GM23248 (cell line): ENCODE measurements around the gene SLC25A53. TPM values are rescaled to one million over a fixed set of nuclear protein-coding genes. Genes with fewer than 3 reads are reported as not detected.
A peak's percentile ranks its signal among the peaks of the same experiment; 100 is the strongest.

Source experiments
- DNase-seq: peaks from one replicate; pipeline ENCODE4 v3.0.0-alpha.2; 2015
- H2AFZ ChIP-seq: fragments of 200-600 bp; sonication (generic); 2 replicates; pipeline ENCODE4 v1.6.1; 2016; ENCODE audit warnings: antibody characterized with exemption
- H3F3A ChIP-seq: fragments of 200-600 bp; sonication (generic); 2 replicates; pipeline ENCODE4 v1.6.1; 2016; ENCODE audit warnings: mild to moderate bottlenecking, antibody characterized with exemption, mixed run types; ENCODE audit not compliant: insufficient read depth
- H3K27ac ChIP-seq: fragments of 200-600 bp; sonication (generic); 2 replicates; pipeline ENCODE4 v1.5.1; 2016; ENCODE audit warnings: mild to moderate bottlenecking
- H3K27me3 ChIP-seq: fragments of 200-600 bp; sonication (generic); replicated peaks from 2 replicates; pipeline ENCODE4 v1.6.1; 2016; ENCODE audit warnings: mild to moderate bottlenecking; ENCODE audit not compliant: insufficient read depth
- H3K36me3 ChIP-seq: fragments of 200-600 bp; sonication (generic); 2 replicates; pipeline ENCODE4 v1.6.1; 2016; ENCODE audit warnings: low read depth, mild to moderate bottlenecking
- H3K4me1 ChIP-seq: fragments of 200-600 bp; sonication (generic); 2 replicates; pipeline ENCODE4 v1.6.1; 2016; ENCODE audit warnings: mild to moderate bottlenecking; ENCODE audit not compliant: insufficient read depth
- H3K4me2 ChIP-seq: fragments of 200-600 bp; sonication (generic); one replicate; pipeline ENCODE4 v1.6.1; 2016; ENCODE audit warnings: mild to moderate bottlenecking; ENCODE audit not compliant: unreplicated experiment
- H3K4me3 ChIP-seq: fragments of 200-600 bp; sonication (generic); 2 replicates; pipeline ENCODE4 v1.5.1; 2016; ENCODE audit warnings: mild to moderate bottlenecking
- H3K79me2 ChIP-seq: fragments of 200-600 bp; sonication (generic); 2 replicates; pipeline ENCODE4 v1.6.1; 2016; ENCODE audit warnings: mild to moderate bottlenecking; ENCODE audit not compliant: insufficient read depth
- H3K9ac ChIP-seq: fragments of 200-600 bp; sonication (generic); 2 replicates; pipeline ENCODE4 v1.6.1; 2016; ENCODE audit warnings: mild to moderate bottlenecking
- H3K9me2 ChIP-seq: fragments of 200-600 bp; sonication (generic); 2 replicates; pipeline ENCODE4 v1.6.1; 2016; ENCODE audit warnings: mixed run types, mild to moderate bottlenecking, moderate library complexity; ENCODE audit not compliant: insufficient read depth
- H3K9me3 ChIP-seq: fragments of 200-600 bp; sonication (generic); one replicate; pipeline ENCODE4 v1.6.1; 2017; ENCODE audit warnings: low read depth
- H4K20me1 ChIP-seq: fragments of 200-600 bp; sonication (generic); 2 replicates; pipeline ENCODE4 v1.6.0; 2016; ENCODE audit not compliant: insufficient read depth
- EZH2 ChIP-seq: fragments of 200-600 bp; sonication (generic); IDR thresholded peaks from 2 replicates; pipeline ENCODE4 v1.6.1; 2018; ENCODE audit warnings: antibody characterized with exemption, mild to moderate bottlenecking; ENCODE audit not compliant: insufficient read depth, poor library complexity, severe bottlenecking
- EZH2phosphoT487 ChIP-seq: fragments of 200-600 bp; sonication (generic); IDR thresholded peaks from 2 replicates; pipeline ENCODE4 v1.6.1; 2018; ENCODE audit warnings: antibody characterized with exemption, moderate library complexity, mild to moderate bottlenecking, low read depth; ENCODE audit not compliant: insufficient read depth
- WGBS, 2 experiments: methylation state at CpG; one replicate each; pipeline ENCODE4 v1.1.6; 2015 to 2017; ENCODE audit warnings: low lambda C conversion rate in 2 of 2, low coverage in 1 of 2; ENCODE audit errors: missing lambda C conversion rate in 2 of 2; 5-methylcytosine and 5-hydroxymethylcytosine counted together
- in situ Hi-C: fragments of 300-500 bp; cut with MboI; formaldehyde crosslinking; loops from 2 replicates; pipeline ENCODE4 v1.15.0; 2020
- polyA plus RNA-seq: library from polyadenylated mRNA; unstranded; fragments of >200 nt; fragmentation: Nextera tagmentation; extraction: Ambion mirVana; gene quantifications from 2 replicates; pipeline ENCODE4 v1.2.1, GENCODE V29; 2016
- total RNA-seq: library from RNA; depleted of rRNA; stranded (reverse); fragments of >200 nt; shearing (Covaris generic); gene quantifications from 2 replicates; pipeline ENCODE4 v1.2.3, GENCODE V29; 2014

Gene SLC25A53
- total and polyA plus RNA-seq, 2 experiments from 2014 or later: 6.0 to 9.9 TPM

DNA sequence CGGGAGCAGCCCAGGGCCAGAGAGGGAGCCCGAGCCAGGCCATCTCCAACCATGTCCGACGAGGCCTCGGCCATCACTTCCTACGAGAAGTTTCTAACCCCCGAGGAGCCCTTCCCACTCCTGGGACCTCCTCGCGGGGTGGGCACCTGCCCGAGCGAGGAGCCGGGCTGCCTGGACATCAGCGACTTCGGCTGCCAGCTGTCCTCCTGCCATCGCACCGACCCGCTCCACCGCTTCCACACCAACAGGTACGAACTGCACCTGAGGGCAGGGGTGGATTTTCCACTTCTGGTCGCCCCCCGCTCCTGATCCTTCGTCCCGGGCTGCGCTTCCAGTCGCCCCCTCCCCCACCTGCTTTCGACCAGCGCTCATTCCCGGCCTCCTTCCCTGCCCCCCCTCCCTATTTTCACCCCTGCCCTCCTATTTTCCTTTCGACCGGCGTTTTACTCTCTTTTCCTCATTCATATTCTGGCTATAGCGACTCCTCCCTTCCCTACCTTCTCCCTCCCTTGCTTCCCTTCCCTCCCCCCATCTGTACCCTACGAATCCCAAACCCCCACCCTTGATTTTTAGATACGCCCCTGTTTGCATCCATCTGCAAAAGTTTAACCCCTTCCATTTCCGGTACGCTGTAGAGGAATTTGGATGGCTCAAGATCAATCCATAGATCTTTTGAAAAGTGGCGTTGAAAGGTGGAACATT lies 10.1 kb upstream of the SLC25A53 start:
- Histone ChIP-seq H3K9me3 (no peaks in the 10 kb centered on the region), H3F3A (no peaks in the 10 kb centered on the region; the same call in 1 of the 2 replicates), H3K27ac (peak overlapping the region; percentile 54), H2AFZ (peak overlapping the region; percentile 68), H3K4me2 (peak overlapping the region; percentile 84), H4K20me1 (no peaks in the 10 kb centered on the region), H3K36me3 (no peaks in the 10 kb centered on the region), H3K79me2 (peaks cover 56% of the 10 kb centered on the region), H3K4me3 (peak overlapping the region; percentile 84), H3K9ac (peak overlapping the region; percentile 89), H3K4me1 (no peaks in the 10 kb centered on the region), H3K9me2 (no peaks in the 10 kb centered on the region), H3K27me3 (no peaks in the 10 kb centered on the region)
- in situ Hi-C loops: no loop called here
- WGBS, 2 experiments: 2% methylated on average over 4 to 21 of the region's 37 CpGs
- peak; percentile 12 for DNase-seq
- TF ChIP-seq EZH2phosphoT487 (no peak), EZH2 (no peak)

DNA sequence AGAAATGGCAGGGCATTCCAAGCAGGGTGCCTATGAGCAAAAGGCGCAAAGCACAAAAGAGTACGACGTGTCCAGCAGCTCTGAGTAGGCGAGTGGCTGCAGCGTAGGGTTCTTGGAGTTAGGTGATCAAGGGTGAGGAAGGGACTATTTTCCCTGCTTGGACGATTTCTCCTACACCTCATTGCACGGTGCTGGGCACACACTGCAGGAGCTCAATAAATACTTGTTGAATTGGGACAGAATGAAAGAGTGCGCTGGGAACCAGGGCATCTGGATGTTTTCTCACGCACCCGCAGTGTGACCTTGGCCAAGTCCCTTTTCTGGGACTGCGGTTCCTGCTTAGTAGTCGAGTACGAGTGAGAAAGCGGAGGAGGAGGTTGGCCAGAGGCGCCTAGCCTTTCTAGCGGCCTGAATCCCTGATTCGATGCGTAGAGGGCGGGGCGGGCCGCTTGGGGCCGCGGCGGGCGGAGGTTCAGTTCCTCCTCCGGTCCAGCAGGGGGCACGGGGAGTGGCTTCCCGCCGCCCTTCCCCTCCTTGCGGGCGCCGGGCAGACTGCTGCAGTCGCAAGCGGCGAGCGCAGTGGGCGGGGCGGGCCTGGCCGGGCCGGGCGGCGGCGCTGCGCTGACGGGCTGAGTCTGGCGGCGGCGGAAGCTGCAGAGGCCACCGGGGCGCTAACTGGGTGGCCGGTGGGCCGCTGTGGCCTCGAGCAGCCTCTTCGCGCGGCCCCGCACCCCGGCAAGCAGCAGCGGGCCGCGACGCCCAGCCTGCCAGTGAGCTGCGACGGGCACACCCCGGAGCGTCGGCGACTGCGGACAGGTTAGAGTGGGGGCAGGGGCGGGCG lies 9.3 kb upstream of the SLC25A53 start, which contains the start of gene FAM199X:
Gene FAM199X (plus strand): TSS at position 560 of the 841 bp plus-strand sequence. CDS start 333 bp downstream, outside the sequence.
- WGBS, 2 experiments: 0 to 2% methylated on average over 10 to 16 of the region's 71 CpGs
- H3K9me3 ChIP-seq: no peaks in the 10 kb centered on the region
- in situ Hi-C loops: no loop called here
- DNase-seq: peak; percentile 93
- H4K20me1 ChIP-seq: no peaks in the 10 kb centered on the region
- H3K4me1 ChIP-seq: no peaks in the 10 kb centered on the region
- H3F3A ChIP-seq: no peaks in the 10 kb centered on the region
- H3K9me2 ChIP-seq: no peaks in the 10 kb centered on the region
- H3K9ac ChIP-seq: peak within 1 kb of the TSS; percentile 89
- no peaks in the 10 kb centered on the region for H3K27me3 ChIP-seq
- H3K4me2 ChIP-seq: peak within 1 kb of the TSS; percentile 84
- H2AFZ ChIP-seq: peak within 1 kb of the TSS; percentile 87
- H3K4me3 ChIP-seq: peak within 1 kb of the TSS; percentile 84
- H3K79me2 ChIP-seq: peaks cover 48% of the 10 kb centered on the region
- H3K36me3 ChIP-seq: no peaks in the 10 kb centered on the region
- peak within 1 kb of the TSS; percentile 59 for H3K27ac ChIP-seq
- TF ChIP-seq EZH2 (no peak), EZH2phosphoT487 (no peak)

- Histone ChIP-seq H3K4me2 (no peak overlapping the region), H3F3A (no peaks in the 10 kb centered on the region), H3K4me3 (no peak overlapping the region), H3K9ac (no peak overlapping the region), H3K36me3 (no peaks in the 10 kb centered on the region), H3K4me1 (0 out of 2 replicates have a peak, but pooled peaks cover 4% of the 10 kb centered on the region), H3K79me2 (peaks cover 55% of the 10 kb centered on the region), H3K9me3 (no peaks in the 10 kb centered on the region), H4K20me1 (no peaks in the 10 kb centered on the region), H3K27me3 (no peaks in the 10 kb centered on the region), H3K27ac (no peak overlapping the region), H2AFZ (no peak overlapping the region), H3K9me2 (no peaks in the 10 kb centered on the region)
- 0 to 13% methylated on average over 1 of the region's 1 CpG for WGBS, 2 experiments
- no peak for DNase-seq
- in situ Hi-C loops: no loop called here
- no peak for TF ChIP-seq EZH2
- TF ChIP-seq EZH2phosphoT487: no peak
Measured at GRCh38 chrX:104151037-104151436, 5.8 kb downstream of the SLC25A53 start.

- 92 to 96% methylated on average over 8 of the region's 8 CpGs for WGBS, 2 experiments
- Histone ChIP-seq H3F3A (no peaks in the 10 kb centered on the region), H3K27me3 (no peaks in the 10 kb centered on the region), H4K20me1 (no peaks in the 10 kb centered on the region), H3K4me3 (no peak overlapping the region), H2AFZ (no peak overlapping the region), H3K9me3 (no peaks in the 10 kb centered on the region), H3K79me2 (peaks cover 17% of the 10 kb centered on the region; the same call in 1 of the 2 replicates), H3K4me1 (no peaks in the 10 kb centered on the region), H3K9ac (no peak overlapping the region), H3K36me3 (no peaks in the 10 kb centered on the region), H3K4me2 (no peak overlapping the region), H3K27ac (no peak overlapping the region), H3K9me2 (no peaks in the 10 kb centered on the region)
- no peak for TF ChIP-seq EZH2
- TF ChIP-seq EZH2phosphoT487: no peak
- no peak for DNase-seq
- in situ Hi-C loops: no loop called here
Measured at GRCh38 chrX:104141087-104141760, 15.6 kb downstream of the SLC25A53 start.
